ENCODE data around the gene PARP12. TPM values are rescaled to one million over a fixed set of nuclear protein-coding genes. Genes with fewer than 3 reads are reported as not detected.

Gene PARP12, protein sequence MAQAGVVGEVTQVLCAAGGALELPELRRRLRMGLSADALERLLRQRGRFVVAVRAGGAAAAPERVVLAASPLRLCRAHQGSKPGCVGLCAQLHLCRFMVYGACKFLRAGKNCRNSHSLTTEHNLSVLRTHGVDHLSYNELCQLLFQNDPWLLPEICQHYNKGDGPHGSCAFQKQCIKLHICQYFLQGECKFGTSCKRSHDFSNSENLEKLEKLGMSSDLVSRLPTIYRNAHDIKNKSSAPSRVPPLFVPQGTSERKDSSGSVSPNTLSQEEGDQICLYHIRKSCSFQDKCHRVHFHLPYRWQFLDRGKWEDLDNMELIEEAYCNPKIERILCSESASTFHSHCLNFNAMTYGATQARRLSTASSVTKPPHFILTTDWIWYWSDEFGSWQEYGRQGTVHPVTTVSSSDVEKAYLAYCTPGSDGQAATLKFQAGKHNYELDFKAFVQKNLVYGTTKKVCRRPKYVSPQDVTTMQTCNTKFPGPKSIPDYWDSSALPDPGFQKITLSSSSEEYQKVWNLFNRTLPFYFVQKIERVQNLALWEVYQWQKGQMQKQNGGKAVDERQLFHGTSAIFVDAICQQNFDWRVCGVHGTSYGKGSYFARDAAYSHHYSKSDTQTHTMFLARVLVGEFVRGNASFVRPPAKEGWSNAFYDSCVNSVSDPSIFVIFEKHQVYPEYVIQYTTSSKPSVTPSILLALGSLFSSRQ
- total RNA-seq, result 29.1 and 35.4 TPM in 2 replicates

DNA sequence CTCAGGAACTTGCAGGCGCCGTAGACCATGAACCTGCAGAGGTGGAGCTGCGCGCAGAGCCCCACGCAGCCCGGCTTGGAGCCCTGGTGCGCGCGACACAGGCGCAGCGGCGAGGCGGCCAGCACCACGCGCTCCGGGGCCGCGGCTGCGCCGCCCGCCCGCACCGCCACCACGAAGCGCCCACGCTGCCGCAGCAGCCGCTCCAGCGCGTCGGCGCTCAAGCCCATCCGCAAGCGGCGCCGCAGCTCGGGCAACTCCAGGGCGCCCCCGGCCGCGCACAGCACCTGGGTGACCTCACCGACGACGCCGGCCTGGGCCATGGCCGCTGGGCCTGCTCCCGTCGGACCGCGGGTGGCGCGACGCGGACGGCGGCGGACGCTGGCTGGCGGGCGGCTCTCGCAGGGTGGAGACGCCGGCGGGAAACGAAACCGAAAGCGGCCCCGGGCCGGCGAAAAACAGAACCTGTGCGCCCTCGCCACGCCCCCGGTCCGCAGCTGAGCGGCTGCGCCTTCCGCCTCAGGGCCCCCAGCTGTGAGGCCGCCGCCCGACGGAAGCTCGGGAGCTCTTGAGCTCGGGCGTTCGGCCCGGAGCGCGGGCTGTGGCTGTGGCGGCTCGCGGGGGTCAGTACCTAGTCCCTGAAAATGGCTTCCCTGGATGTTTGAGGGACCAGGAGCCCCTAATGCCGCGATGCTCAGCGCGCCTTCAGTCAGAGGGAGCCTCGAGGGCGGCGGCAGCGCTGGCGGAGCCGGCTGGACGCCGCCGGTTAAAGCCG, at the start of gene PARP12:
PARP12 (minus strand) TSS at position 424 of the 772 bp plus-strand sequence; CDS start at position 320, 104 bp downstream.

Small RNA genes within 50 kb of the gene (small RNA-seq; reads per million reads assigned to genes)
- not detected for gene RF00019 (ENCODE audit: low replicate concordance)

Other genes with a start within 250 kb of the PARP12 start
- 0.66 and 1.0 TPM in 2 replicates for gene TBXAS1, start 233.7 kb downstream of the PARP12 start, total RNA-seq
- gene KDM7A, start 114.0 kb upstream of the PARP12 start, total RNA-seq, result 3.6 and 6.3 TPM in 2 replicates